Tibial nerve (tissue), 4 donors: ENCODE results near the gene MAGI2. TPM values are rescaled to one million over a fixed set of nuclear protein-coding genes. Genes with fewer than 3 reads are reported as not detected.

Experiments
- DNase-seq, 2 donors: peaks; one replicate each; pipeline ENCODE4 v3.0.0-alpha.2; 2019; ENCODE audit warnings: low spot score in 2 of 2
- H3K27ac ChIP-seq, 4 donors: fragments of 200-600 bp; sonication (generic) in 3 of 4; one replicate each; pipeline ENCODE4 v1.5.1; 2017 to 2019; ENCODE audit warnings: mild to moderate bottlenecking in 1 of 4
- H3K27me3 ChIP-seq, 2 donors: fragments of 200-600 bp; sonication (generic) in 1 of 2; one replicate each; pipeline versions ENCODE4 v1.5.1 to v1.6.0; 2017 to 2019
- H3K36me3 ChIP-seq, 3 donors: fragments of 200-600 bp; sonication (generic); one replicate each; pipeline ENCODE4 v1.5.1; 2018 to 2019
- H3K4me1 ChIP-seq, 4 donors: fragments of 200-600 bp; sonication (generic) in 3 of 4; one replicate each; pipeline ENCODE4 v1.5.1; 2017 to 2019
- H3K4me3 ChIP-seq, 4 donors: fragments of 200-600 bp; sonication (generic) in 3 of 4; one replicate each; pipeline ENCODE4 v1.5.1; 2017 to 2019; ENCODE audit warnings: mild to moderate bottlenecking in 1 of 4, moderate library complexity in 1 of 4
- H3K9me3 ChIP-seq, 4 donors: fragments of 200-600 bp; sonication (generic) in 3 of 4; one replicate each; pipeline ENCODE4 v1.5.1; 2017 to 2019
- CTCF ChIP-seq, 5 experiments: fragments of 200-600 bp in 3 of 5; fragments of 450-650 bp in 2 of 5; sonication (generic) in 3 of 5; IDR thresholded peaks; one replicate each; pipeline ENCODE4 v1.5.1; 2016 to 2019; ENCODE audit warnings: antibody characterized with exemption in 5 of 5, mild to moderate bottlenecking in 3 of 5, moderate library complexity in 2 of 5
- EP300 ChIP-seq, 2 donors: sonication (generic); formaldehyde crosslinking; IDR thresholded peaks; one replicate each; pipeline ENCODE4 v1.6.1; 2017; ENCODE audit warnings: antibody characterized with exemption in 2 of 2, mild to moderate bottlenecking in 1 of 2
- POLR2A ChIP-seq, 2 donors: fragments of 450-650 bp; IDR thresholded peaks; one replicate each; pipeline ENCODE4 v1.6.1; 2017; ENCODE audit warnings: antibody characterized with exemption in 2 of 2, mild to moderate bottlenecking in 2 of 2, moderate library complexity in 2 of 2
- WGBS, 2 donors: methylation state at CpG; one replicate each; pipeline ENCODE4 v1.1.5; 2018; 5-methylcytosine and 5-hydroxymethylcytosine counted together
- total RNA-seq, 4 donors: library from RNA; depleted of rRNA; stranded (reverse); fragments of >200 nt; gene quantifications; one replicate each; pipeline ENCODE4 v1.1.0, GENCODE V29; 2016

The MAGI2 gene
- total RNA-seq, 4 donors from 2014 or later = 33.6 to 58.2 (median 55.6) TPM

GRCh38 chr7:79471283-79471682 lies 17.8 kb upstream of the MAGI2 start:
- no peak for DNase-seq
- H3K27me3 ChIP-seq = no peaks in the 10 kb centered on the region
- H3K36me3 ChIP-seq = peaks cover 0 to 12% (median 0%) of the 10 kb centered on the region in 3 donors
- no peaks in the 10 kb centered on the region for H3K9me3 ChIP-seq
- no peak overlapping the region for H3K4me3 ChIP-seq
- no peak overlapping the region for H3K27ac ChIP-seq
- TF ChIP-seq CTCF (IDR thresholded peaks at IDR 0.05) = no peak
- no peak for TF ChIP-seq POLR2A (IDR thresholded peaks at IDR 0.05)
- TF ChIP-seq EP300 (IDR thresholded peaks at IDR 0.05) = no peak
- H3K4me1 ChIP-seq = no peaks in the 10 kb centered on the region

- Histone ChIP-seq H3K36me3 (peaks cover 0 to 15% (median 0%) of the 10 kb centered on the region in 3 donors), H3K9me3 (no peaks in the 10 kb centered on the region), H3K27ac (no peak overlapping the region), H3K4me3 (no peak overlapping the region), H3K4me1 (peaks cover 0 to 7% (median 0%) of the 10 kb centered on the region in 4 donors), H3K27me3 (no peaks in the 10 kb centered on the region)
- whole genome bisulfite sequencing, 2 donors = 74 to 89% methylated on average over 1 of the region's 1 CpG
- TF ChIP-seq POLR2A (IDR thresholded peaks at IDR 0.05) = no peak
- no peak for TF ChIP-seq EP300 (IDR thresholded peaks at IDR 0.05)
- TF ChIP-seq CTCF (IDR thresholded peaks at IDR 0.05) = no peak
- DNase-seq = no peak
Observed at GRCh38 chr7:79465551-79465950, 12.1 kb upstream of the MAGI2 start.

GRCh38 chr7:79464051-79464450 lies 10.6 kb upstream of the MAGI2 start:
- Histone ChIP-seq H3K9me3 (no peaks in the 10 kb centered on the region), H3K27me3 (no peaks in the 10 kb centered on the region), H3K36me3 (peaks cover 0 to 13% (median 0%) of the 10 kb centered on the region in 3 donors), H3K27ac (no peak overlapping the region), H3K4me3 (no peak overlapping the region), H3K4me1 (peaks cover 0 to 18% (median 2%) of the 10 kb centered on the region in 4 donors)
- DNase-seq = no peak
- TF ChIP-seq POLR2A (IDR thresholded peaks at IDR 0.05) = no peak
- no peak for TF ChIP-seq CTCF (IDR thresholded peaks at IDR 0.05)
- no peak for TF ChIP-seq EP300 (IDR thresholded peaks at IDR 0.05)
- 57 to 70% methylated on average over 3 of the region's 3 CpGs for WGBS, 2 donors

- Histone ChIP-seq H3K27ac (no peak overlapping the region), H3K9me3 (no peaks in the 10 kb centered on the region), H3K4me3 (no peak overlapping the region), H3K27me3 (no peaks in the 10 kb centered on the region), H3K4me1 (peaks cover 0 to 28% (median 4%) of the 10 kb centered on the region in 4 donors), H3K36me3 (peaks cover 0 to 8% (median 0%) of the 10 kb centered on the region in 3 donors)
- TF ChIP-seq EP300 (IDR thresholded peaks at IDR 0.05) (no peak), CTCF (IDR thresholded peaks at IDR 0.05) (no peak), POLR2A (IDR thresholded peaks at IDR 0.05) (no peak)
- no peak for DNase-seq
- 78 to 88% methylated on average over 2 of the region's 2 CpGs for WGBS, 2 donors
Observed at GRCh38 chr7:79462390-79462789, 8.9 kb upstream of the MAGI2 start.

- peaks cover 0 to 35% (median 4%) of the 10 kb centered on the region in 4 donors for H3K4me1 ChIP-seq
- H3K4me3 ChIP-seq = no peak overlapping the region
- no peak overlapping the region for H3K27ac ChIP-seq
- DNase-seq = no peak
- 74 to 90% methylated on average over 1 of the region's 1 CpG for WGBS, 2 donors
- peaks cover 0 to 8% (median 0%) of the 10 kb centered on the region in 3 donors for H3K36me3 ChIP-seq
- H3K9me3 ChIP-seq = no peaks in the 10 kb centered on the region
- no peak for TF ChIP-seq EP300 (IDR thresholded peaks at IDR 0.05)
- TF ChIP-seq CTCF (IDR thresholded peaks at IDR 0.05) = no peak
- TF ChIP-seq POLR2A (IDR thresholded peaks at IDR 0.05) = no peak
- H3K27me3 ChIP-seq = no peaks in the 10 kb centered on the region
Observed at GRCh38 chr7:79461660-79462059, 8.2 kb upstream of the MAGI2 start.
